WI38 (cell line): ENCODE data around the gene FTO.
"Not testable (repeated sequence)": the region's sequence is repeated elsewhere in the genome, so short reads cannot be mapped to it uniquely, and the experiment has no call there.

ENCODE experiments used
- H3K4me3 ChIP-seq: 2 replicates; pipeline ENCODE4 v1.5.1; 2011; ENCODE audit warnings: low read depth, mild to moderate bottlenecking, control low read depth, low read length
- TF ChIP-seq, protein P1 (sequence below): IDR thresholded peaks from 2 replicates; pipeline ENCODE4 v1.5.1; 2012; ENCODE audit warnings: low read depth, mild to moderate bottlenecking, control low read depth, low read length

The FTO gene

GRCh38 chr16:53690771-53691170 is 13.2 kb upstream of the FTO start:
- TF ChIP-seq, protein P1, sequence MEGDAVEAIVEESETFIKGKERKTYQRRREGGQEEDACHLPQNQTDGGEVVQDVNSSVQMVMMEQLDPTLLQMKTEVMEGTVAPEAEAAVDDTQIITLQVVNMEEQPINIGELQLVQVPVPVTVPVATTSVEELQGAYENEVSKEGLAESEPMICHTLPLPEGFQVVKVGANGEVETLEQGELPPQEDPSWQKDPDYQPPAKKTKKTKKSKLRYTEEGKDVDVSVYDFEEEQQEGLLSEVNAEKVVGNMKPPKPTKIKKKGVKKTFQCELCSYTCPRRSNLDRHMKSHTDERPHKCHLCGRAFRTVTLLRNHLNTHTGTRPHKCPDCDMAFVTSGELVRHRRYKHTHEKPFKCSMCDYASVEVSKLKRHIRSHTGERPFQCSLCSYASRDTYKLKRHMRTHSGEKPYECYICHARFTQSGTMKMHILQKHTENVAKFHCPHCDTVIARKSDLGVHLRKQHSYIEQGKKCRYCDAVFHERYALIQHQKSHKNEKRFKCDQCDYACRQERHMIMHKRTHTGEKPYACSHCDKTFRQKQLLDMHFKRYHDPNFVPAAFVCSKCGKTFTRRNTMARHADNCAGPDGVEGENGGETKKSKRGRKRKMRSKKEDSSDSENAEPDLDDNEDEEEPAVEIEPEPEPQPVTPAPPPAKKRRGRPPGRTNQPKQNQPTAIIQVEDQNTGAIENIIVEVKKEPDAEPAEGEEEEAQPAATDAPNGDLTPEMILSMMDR = no peak

GRCh38 chr16:53692146-53692545 is 11.8 kb upstream of the FTO start:
- no peak overlapping the region for H3K4me3 ChIP-seq
- TF ChIP-seq, protein P1 = peak; percentile 21; the same call in 1 of the 2 replicates

More at GRCh38 chr16:53690771-53691170, 13.2 kb upstream of the FTO start:
- no peak overlapping the region for H3K4me3 ChIP-seq

GRCh38 chr16:53693320-53693719 is 10.6 kb upstream of the FTO start:
- TF ChIP-seq, protein P1 = no peak
- H3K4me3 ChIP-seq = no peak overlapping the region

- H3K4me3 ChIP-seq = no peak overlapping the region
- TF ChIP-seq, protein P1 = no peak
Measured at GRCh38 chr16:53695070-53695469, 8.9 kb upstream of the FTO start.

DNA sequence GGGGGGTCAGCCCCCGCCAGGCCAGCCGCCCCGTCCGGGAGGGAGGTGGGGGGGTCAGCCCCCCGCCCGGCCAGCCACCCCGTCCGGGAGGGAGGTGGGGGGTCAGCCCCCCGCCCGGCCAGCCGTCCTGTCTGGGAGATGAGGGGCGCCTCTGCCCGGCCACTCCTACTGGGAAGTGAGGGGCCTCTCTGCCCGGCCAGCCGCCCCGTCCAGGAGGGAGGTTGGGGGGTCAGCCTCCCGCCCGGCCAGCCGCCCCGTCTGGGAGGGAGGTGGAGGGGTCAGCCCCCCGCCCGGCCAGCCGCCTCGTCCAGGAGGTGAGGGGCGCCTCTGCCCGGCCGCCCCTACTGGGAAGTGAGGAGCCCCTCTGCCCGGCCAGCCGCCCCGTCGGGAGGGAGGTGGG is 5.7 kb upstream of the FTO start:
- H3K4me3 ChIP-seq = not testable (repeated sequence)

- peak overlapping the region; percentile 89 for H3K4me3 ChIP-seq
- TF ChIP-seq, protein P1 = no peak
Measured at GRCh38 chr16:53704445-53704813, 473 bp downstream of the FTO start.

DNA sequence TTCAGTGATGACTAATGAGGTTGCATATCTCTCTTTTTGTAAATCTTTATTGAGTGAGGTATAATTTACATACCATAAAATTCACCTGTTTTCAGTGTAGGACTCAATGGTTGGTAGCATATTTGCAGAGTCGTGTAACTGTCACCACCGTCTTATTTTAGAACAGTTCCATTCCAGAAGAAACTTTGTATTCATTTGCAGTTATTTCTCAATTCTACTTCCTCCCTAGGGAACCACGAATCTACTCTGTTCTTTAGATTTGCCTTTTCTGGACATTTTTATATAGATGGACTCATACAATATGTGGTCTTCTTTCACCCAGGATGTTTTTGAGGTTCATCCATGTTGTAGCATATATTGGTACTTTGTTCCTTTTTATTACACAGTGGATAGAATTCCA is 3.7 kb downstream of the FTO start:
- TF ChIP-seq, protein P1 = no peak
- H3K4me3 ChIP-seq = no peak overlapping the region

- H3K4me3 ChIP-seq = no peak overlapping the region
- TF ChIP-seq, protein P1 = no peak
Measured at GRCh38 chr16:53708490-53708889, 4.5 kb downstream of the FTO start.
